Adrenal gland (tissue), 5 donors: Measurements from ENCODE around the gene FGD3.

ENCODE experiments used
- POLR2A ChIP-seq, 2 donors: fragments of 450-650 bp; IDR thresholded peaks; one replicate each; pipeline ENCODE4 v1.6.1; 2017; ENCODE audit warnings: antibody characterized with exemption in 2 of 2, mild to moderate bottlenecking in 2 of 2, moderate library complexity in 1 of 2
- TF ChIP-seq, protein P1 (sequence below), 6 experiments: fragments of 450-650 bp in 4 of 6; fragments of 200-600 bp in 2 of 6; sonication (generic) in 1 of 6; IDR thresholded peaks; 1 replicate in 5 of 6; 2 replicates in 1 of 6; pipeline versions ENCODE4 v1.5.1 to v1.8.0; 2016 to 2021; ENCODE audit warnings: antibody characterized with exemption in 6 of 6, mild to moderate bottlenecking in 2 of 6, moderate library complexity in 1 of 6
- donor health status: DM: no; HTN: no; CAD: no.

- TF ChIP-seq POLR2A (IDR thresholded peaks at IDR 0.05), result no peak
- TF ChIP-seq, protein P1, sequence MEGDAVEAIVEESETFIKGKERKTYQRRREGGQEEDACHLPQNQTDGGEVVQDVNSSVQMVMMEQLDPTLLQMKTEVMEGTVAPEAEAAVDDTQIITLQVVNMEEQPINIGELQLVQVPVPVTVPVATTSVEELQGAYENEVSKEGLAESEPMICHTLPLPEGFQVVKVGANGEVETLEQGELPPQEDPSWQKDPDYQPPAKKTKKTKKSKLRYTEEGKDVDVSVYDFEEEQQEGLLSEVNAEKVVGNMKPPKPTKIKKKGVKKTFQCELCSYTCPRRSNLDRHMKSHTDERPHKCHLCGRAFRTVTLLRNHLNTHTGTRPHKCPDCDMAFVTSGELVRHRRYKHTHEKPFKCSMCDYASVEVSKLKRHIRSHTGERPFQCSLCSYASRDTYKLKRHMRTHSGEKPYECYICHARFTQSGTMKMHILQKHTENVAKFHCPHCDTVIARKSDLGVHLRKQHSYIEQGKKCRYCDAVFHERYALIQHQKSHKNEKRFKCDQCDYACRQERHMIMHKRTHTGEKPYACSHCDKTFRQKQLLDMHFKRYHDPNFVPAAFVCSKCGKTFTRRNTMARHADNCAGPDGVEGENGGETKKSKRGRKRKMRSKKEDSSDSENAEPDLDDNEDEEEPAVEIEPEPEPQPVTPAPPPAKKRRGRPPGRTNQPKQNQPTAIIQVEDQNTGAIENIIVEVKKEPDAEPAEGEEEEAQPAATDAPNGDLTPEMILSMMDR (IDR thresholded peaks at IDR 0.05), result no peak
These were observed 13.4 kb downstream of the FGD3 start for GRCh38 chr9:92960561-92961290.
